GM12878 (cell line): ENCODE measurements around the gene KCNN3. TPM values are rescaled to one million over a fixed set of nuclear protein-coding genes. Genes with fewer than 3 reads are reported as not detected.

Experiments used
- EZH2 ChIP-seq: IDR thresholded peaks from 2 replicates; pipeline ENCODE4 v1.6.1; 2012; ENCODE audit warnings: low read depth, mild to moderate bottlenecking, control low read depth, inconsistent platforms, low read length, borderline replicate concordance; ENCODE audit not compliant: control insufficient read depth
- GABPA ChIP-seq: IDR thresholded peaks from 2 replicates; pipeline ENCODE4 v1.6.1; 2014; ENCODE audit warnings: antibody characterized with exemption, low read depth, mild to moderate bottlenecking, inconsistent platforms
- HDAC2 ChIP-seq: fragments of 200-600 bp; sonication (generic); IDR thresholded peaks from 2 replicates; pipeline ENCODE4 v1.6.1; 2017
- IKZF1 ChIP-seq: fragments of 450-650 bp; conservative IDR thresholded peaks from 2 replicates; pipeline ENCODE4 v1.6.1; 2017; ENCODE audit warnings: antibody characterized with exemption, mild to moderate bottlenecking
- PAX5 ChIP-seq: IDR thresholded peaks from 2 replicates; pipeline ENCODE4 v1.6.1; 2011; ENCODE audit warnings: low read depth, low read length, borderline replicate concordance
- PAX8 ChIP-seq: fragments of 450-650 bp; IDR thresholded peaks from 2 replicates; pipeline ENCODE4 v1.6.1; 2017; ENCODE audit warnings: mild to moderate bottlenecking, moderate library complexity
- POLR2AphosphoS5 ChIP-seq: IDR thresholded peaks from 2 replicates; pipeline ENCODE4 v1.6.1; 2011; ENCODE audit warnings: mild to moderate bottlenecking, low read length, inconsistent platforms
- RUNX3 ChIP-seq: IDR thresholded peaks from 2 replicates; pipeline ENCODE4 v1.6.1; 2012; ENCODE audit warnings: low read length, inconsistent platforms
- SIX5 ChIP-seq: IDR thresholded peaks from 2 replicates; pipeline ENCODE4 v1.6.1; 2011; ENCODE audit warnings: mild to moderate bottlenecking, low read depth, low read length, moderate library complexity; ENCODE audit not compliant: severe bottlenecking
- SRF ChIP-seq, 2 experiments: IDR thresholded peaks; 2 replicates each; pipeline ENCODE4 v1.6.1; 2011; ENCODE audit warnings: low read depth in 2 of 2, low read length in 2 of 2, mild to moderate bottlenecking in 1 of 2, moderate library complexity in 1 of 2
- STAT1 ChIP-seq: fragments of 450-650 bp; conservative IDR thresholded peaks from 2 replicates; pipeline ENCODE4 v1.6.1; 2014; ENCODE audit warnings: antibody characterized with exemption, mild to moderate bottlenecking
- TAF1 ChIP-seq: IDR thresholded peaks from 2 replicates; pipeline ENCODE4 v1.6.1; 2011; ENCODE audit warnings: mild to moderate bottlenecking, low read depth, low read length, borderline replicate concordance
- TCF7 ChIP-seq: IDR thresholded peaks from 2 replicates; pipeline ENCODE4 v1.6.1; 2014; ENCODE audit warnings: antibody characterized with exemption, borderline replicate concordance
- USF1 ChIP-seq: IDR thresholded peaks from 2 replicates; pipeline ENCODE4 v1.6.1; 2011; ENCODE audit warnings: borderline replicate concordance, low read depth, mild to moderate bottlenecking, moderate library complexity, mixed read lengths, low read length; ENCODE audit not compliant: insufficient read depth; ENCODE audit errors: extremely low read length
- WRNIP1 ChIP-seq: IDR thresholded peaks from 2 replicates; pipeline ENCODE4 v1.6.1; 2011; ENCODE audit warnings: low read depth, low read length, improper control_type of control experiment, borderline replicate concordance
- polyA plus RNA-seq, 11 experiments: library from polyadenylated mRNA; depleted of rRNA in 4 of 11; unstranded in 6 of 11; stranded (reverse) in 5 of 11; fragments of >200 nt; fragmentation: Nextera tagmentation in 4 of 11; fragmentation: Illumina TruSeq in 1 of 11; extraction: Ambion mirVana in 4 of 11; extraction: Trizol in 1 of 11; gene quantifications; 1 replicate in 1 of 11; 2 replicates in 10 of 11; pipeline versions ENCODE4 v1.2.1 to v1.2.3, GENCODE V29; 2011 to 2016; ENCODE audit warnings: inconsistent platforms in 2 of 11, missing spikeins in 2 of 11, low read depth in 1 of 11
- total RNA-seq, 4 experiments: library from RNA; depleted of rRNA in 3 of 4; stranded (reverse); fragments of >200 nt in 3 of 4; fragmentation: Illumina TruSeq in 1 of 4; extraction: Trizol in 1 of 4; gene quantifications; 2 replicates each; pipeline versions ENCODE4 v1.2.1 to v1.2.3, GENCODE V29; 2013 to 2021

KCNN3 gene
- total and polyA plus RNA-seq, 10 of the 15 experiments (the other 5 are each of a cell fraction or from before 2014, with no cell fraction given) = 3.5 to 26.4 (median 14.9) TPM

GRCh38 chr1:154747740-154748404, 122.2 kb downstream of the KCNN3 start (continued):
- TF ChIP-seq POLR2AphosphoS5 (0 out of 2 replicates have a peak, but pooled peaks have one; percentile 42), GABPA (no peak), USF1 (no peak), PAX5 (peak; percentile 9; the same call in 1 of the 2 replicates), RUNX3 (peak; percentile 91), SRF (IDR thresholded peaks at IDR 0.05; ENCODE audit: low read depth in 2 of 2, low read length in 2 of 2) (no peak), TCF7 (no peak), IKZF1 (peak; percentile 60), EZH2 (no peak), SIX5 (no peak), HDAC2 (no peak), TAF1 (0 out of 2 replicates have a peak, but pooled peaks have one; percentile 10), PAX8 (no peak), WRNIP1 (no peak), STAT1 (no peak)
- TF ChIP-seq, all 136 proteins: peak for 27
